ENCODE data around the gene DPYSL5. TPM values are rescaled to one million over a fixed set of nuclear protein-coding genes. Genes with fewer than 3 reads are reported as not detected.

The DPYSL5 gene
- total and polyA plus RNA-seq, 9 of the 15 experiments (the other 6 are each of a cell fraction or from before 2014, with no cell fraction given), result 0.06 TPM; not detected in 8

DNA sequence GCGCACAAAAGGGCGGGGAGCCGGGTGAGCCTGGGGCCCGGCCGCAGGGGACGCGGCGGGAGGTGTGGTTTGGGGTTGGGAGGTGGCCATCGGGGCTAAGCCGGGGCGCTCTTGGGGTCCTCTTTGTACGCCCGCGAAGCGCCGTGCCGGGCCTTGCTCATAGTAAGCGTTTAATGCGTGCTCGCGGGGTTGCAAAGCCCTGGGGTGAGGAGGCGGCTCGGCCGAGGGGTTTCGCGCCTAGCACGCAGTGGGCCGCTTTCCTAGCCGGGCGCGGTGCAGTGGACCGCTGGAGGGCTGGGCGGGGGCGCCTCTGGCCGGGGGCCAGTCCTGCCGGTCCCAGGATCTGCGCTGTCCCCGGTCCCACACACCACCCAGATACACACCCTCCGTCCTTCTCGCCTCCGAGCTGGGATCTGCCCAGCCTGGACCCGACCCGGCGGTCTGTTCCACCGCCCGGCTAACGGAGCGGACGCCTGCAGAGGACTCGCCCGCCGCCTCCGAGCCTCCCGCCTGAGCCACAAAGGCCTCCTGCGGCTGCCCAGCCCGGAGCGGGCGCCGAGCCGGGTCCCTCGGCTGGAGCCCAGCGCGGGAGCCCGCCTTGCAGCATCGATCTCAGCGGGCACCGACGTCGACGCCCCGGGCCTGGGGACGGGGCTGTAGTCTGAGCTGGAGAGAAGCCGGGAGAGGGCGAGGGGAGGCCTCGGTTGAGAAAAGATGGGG, 564 bp downstream of the DPYSL5 start (continued):
- TF ChIP-seq, protein P1, sequence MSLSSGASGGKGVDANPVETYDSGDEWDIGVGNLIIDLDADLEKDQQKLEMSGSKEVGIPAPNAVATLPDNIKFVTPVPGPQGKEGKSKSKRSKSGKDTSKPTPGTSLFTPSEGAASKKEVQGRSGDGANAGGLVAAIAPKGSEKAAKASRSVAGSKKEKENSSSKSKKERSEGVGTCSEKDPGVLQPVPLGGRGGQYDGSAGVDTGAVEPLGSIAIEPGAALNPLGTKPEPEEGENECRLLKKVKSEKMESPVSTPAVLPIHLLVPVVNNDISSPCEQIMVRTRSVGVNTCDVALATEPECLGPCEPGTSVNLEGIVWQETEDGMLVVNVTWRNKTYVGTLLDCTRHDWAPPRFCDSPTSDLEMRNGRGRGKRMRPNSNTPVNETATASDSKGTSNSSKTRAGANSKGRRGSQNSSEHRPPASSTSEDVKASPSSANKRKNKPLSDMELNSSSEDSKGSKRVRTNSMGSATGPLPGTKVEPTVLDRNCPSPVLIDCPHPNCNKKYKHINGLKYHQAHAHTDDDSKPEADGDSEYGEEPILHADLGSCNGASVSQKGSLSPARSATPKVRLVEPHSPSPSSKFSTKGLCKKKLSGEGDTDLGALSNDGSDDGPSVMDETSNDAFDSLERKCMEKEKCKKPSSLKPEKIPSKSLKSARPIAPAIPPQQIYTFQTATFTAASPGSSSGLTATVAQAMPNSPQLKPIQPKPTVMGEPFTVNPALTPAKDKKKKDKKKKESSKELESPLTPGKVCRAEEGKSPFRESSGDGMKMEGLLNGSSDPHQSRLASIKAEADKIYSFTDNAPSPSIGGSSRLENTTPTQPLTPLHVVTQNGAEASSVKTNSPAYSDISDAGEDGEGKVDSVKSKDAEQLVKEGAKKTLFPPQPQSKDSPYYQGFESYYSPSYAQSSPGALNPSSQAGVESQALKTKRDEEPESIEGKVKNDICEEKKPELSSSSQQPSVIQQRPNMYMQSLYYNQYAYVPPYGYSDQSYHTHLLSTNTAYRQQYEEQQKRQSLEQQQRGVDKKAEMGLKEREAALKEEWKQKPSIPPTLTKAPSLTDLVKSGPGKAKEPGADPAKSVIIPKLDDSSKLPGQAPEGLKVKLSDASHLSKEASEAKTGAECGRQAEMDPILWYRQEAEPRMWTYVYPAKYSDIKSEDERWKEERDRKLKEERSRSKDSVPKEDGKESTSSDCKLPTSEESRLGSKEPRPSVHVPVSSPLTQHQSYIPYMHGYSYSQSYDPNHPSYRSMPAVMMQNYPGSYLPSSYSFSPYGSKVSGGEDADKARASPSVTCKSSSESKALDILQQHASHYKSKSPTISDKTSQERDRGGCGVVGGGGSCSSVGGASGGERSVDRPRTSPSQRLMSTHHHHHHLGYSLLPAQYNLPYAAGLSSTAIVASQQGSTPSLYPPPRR (CRISPR knock-in tag; IDR thresholded peaks at IDR 0.05; ENCODE audit: borderline replicate concordance), result no peak

All from K562 (cell line).